ENCODE measurements around the gene PRIMA1.

GRCh38 chr14:93753647-93754046 is 34.6 kb downstream of the PRIMA1 start:
- TF ChIP-seq POLR2A (IDR thresholded peaks at IDR 0.05): no peak
- no peak for TF ChIP-seq CTCF (IDR thresholded peaks at IDR 0.05)
